WI38 (cell line): ENCODE measurements around the gene PPM1J.

Source experiments
- H3K4me3 ChIP-seq: 2 replicates; pipeline ENCODE4 v1.5.1; 2011; ENCODE audit warnings: low read depth, mild to moderate bottlenecking, control low read depth, low read length
- CTCF ChIP-seq: IDR thresholded peaks from 2 replicates; pipeline ENCODE4 v1.5.1; 2012; ENCODE audit warnings: low read depth, mild to moderate bottlenecking, control low read depth, low read length

The PPM1J gene

GRCh38 chr1:112715264-112716053 lies at the start of gene PPM1J:
Gene PPM1J, minus strand, starts transcription at chr1:112715332. Its CDS starts 31 bp downstream, at chr1:112715301.
- TF ChIP-seq CTCF: no peak

GRCh38 chr1:112762541-112763500 lies 47.7 kb upstream of the PPM1J start:
- TF ChIP-seq CTCF: no peak
- H3K4me3 ChIP-seq: no peak overlapping the region

More at GRCh38 chr1:112715264-112716053, at the start of gene PPM1J:
- H3K4me3 ChIP-seq: peak within 1 kb of the TSS; percentile 69

GRCh38 chr1:112761714-112762480 lies 46.8 kb upstream of the PPM1J start:
- no peak overlapping the region for H3K4me3 ChIP-seq
- no peak for TF ChIP-seq CTCF

GRCh38 chr1:112759228-112759627 lies 44.1 kb upstream of the PPM1J start:
- no peak overlapping the region for H3K4me3 ChIP-seq

GRCh38 chr1:112754116-112754628 lies 39.0 kb upstream of the PPM1J start:
- H3K4me3 ChIP-seq: no peak overlapping the region
- TF ChIP-seq CTCF: no peak

More at GRCh38 chr1:112759228-112759627, 44.1 kb upstream of the PPM1J start:
- no peak for TF ChIP-seq CTCF

- no peak for TF ChIP-seq CTCF
- H3K4me3 ChIP-seq: no peak overlapping the region
Measured at GRCh38 chr1:112748396-112748795, 33.3 kb upstream of the PPM1J start.
